ENCODE results near the gene STT3A. TPM values are rescaled to one million over a fixed set of nuclear protein-coding genes. Genes with fewer than 3 reads are reported as not detected.

The STT3A gene
- total and polyA plus RNA-seq, 2 of the 13 experiments (the other 11 are each of a cell fraction or from before 2014, with no cell fraction given) = 229 to 319 TPM

DNA sequence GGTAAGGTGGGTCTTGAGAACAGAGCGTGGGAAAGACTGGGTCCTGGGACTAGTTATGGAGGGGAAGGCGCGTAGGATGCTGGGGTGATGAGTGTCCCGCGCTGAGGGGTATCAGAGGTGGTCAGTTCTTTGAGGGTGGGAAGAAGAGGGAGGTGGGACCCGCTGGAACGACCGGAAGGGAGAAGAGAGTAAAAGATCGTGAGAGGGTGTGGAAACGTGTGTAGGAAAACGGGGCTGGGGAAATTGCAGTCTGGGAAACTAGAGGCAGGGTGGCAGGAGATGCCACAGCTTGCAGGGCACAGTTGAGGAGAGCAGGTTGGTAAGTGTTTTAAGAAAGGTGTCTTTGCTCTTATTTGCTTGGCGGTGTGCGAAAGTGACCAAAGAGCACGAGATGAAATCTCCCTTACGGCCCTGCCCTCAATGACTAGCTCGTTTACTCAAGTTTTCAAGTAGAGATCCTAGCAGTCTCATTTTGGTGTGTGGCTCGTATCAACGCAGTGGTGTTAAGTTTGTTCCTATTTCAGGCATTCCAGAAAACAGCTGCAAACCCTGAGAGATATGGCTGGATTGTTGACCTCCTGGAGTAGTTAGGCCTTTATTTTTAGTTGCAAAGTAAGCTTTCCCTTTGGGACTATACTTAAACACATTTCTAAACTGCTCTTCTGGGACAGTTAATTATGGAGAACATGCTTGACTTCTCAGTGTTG lies 615 bp downstream of the STT3A start (continued):
- TF ChIP-seq CREM (IDR thresholded peaks at IDR 0.05) (no peak), CREM (CRISPR knock-in tag; IDR thresholded peaks at IDR 0.05) (no peak), ZNF567 (CRISPR knock-in tag; IDR thresholded peaks at IDR 0.05; ENCODE audit: borderline replicate concordance) (no peak), ZNF577 (CRISPR knock-in tag; IDR thresholded peaks at IDR 0.05; ENCODE audit: borderline replicate concordance, low read depth) (no peak), CHD2 (IDR thresholded peaks at IDR 0.05; ENCODE audit: low read depth, low read length) (peak; percentile 72), ATF1 (CRISPR knock-in tag; IDR thresholded peaks at IDR 0.05) (no peak)
- TF ChIP-seq, protein P1, sequence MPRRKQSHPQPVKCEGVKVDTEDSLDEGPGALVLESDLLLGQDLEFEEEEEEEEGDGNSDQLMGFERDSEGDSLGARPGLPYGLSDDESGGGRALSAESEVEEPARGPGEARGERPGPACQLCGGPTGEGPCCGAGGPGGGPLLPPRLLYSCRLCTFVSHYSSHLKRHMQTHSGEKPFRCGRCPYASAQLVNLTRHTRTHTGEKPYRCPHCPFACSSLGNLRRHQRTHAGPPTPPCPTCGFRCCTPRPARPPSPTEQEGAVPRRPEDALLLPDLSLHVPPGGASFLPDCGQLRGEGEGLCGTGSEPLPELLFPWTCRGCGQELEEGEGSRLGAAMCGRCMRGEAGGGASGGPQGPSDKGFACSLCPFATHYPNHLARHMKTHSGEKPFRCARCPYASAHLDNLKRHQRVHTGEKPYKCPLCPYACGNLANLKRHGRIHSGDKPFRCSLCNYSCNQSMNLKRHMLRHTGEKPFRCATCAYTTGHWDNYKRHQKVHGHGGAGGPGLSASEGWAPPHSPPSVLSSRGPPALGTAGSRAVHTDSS (CRISPR knock-in tag; conservative IDR thresholded peaks at IDR 0.05) = no peak

DNA sequence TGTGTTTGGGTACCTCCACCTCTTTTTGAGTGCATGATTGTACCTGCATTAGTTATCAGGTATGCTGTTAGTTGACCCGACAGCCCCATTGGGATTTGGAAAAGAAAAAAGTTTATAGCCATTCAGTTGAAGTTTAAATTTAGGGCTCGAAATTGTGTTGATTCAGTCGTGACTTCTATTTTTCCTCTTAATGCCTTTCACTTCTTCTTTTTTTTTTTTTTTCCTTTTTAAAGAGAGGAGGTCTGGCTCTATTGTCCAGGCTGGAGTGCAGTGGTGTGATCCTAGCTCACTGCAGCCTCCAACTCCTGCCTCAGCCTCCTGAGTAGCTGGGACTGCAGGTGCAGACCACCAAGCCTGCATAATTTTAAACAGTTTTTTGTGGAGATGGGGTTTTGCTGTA lies 2.3 kb downstream of the STT3A start:
- no peak for DNase-seq (ENCODE audit: low spot score)
- Histone ChIP-seq H3K36me3 (replicated peaks in 1 of 2; ENCODE audit: control insufficient read depth in 1 of 2, insufficient read depth in 2 of 2, low read length in 2 of 2) (peaks cover 7 to 29% of the 10 kb centered on the region in 2 experiments), H3K4me2 (ENCODE audit: low read depth, low read length) (peak overlapping the region; percentile 39; the same call in 1 of the 2 replicates), H3K79me2 (ENCODE audit: insufficient read depth, low read length) (peaks cover 53% of the 10 kb centered on the region), H3K4me1 (ENCODE audit: insufficient read depth, low read length) (peaks cover 33% of the 10 kb centered on the region), H3K27me3 (ENCODE audit: control insufficient read depth in 1 of 2, insufficient read depth in 2 of 2, low read length in 2 of 2) (no peaks in the 10 kb centered on the region; a peak in 1 of 5 replicates), H3K9ac (ENCODE audit: insufficient read depth, low read depth, low read length) (peak overlapping the region; percentile 14; the same call in 1 of the 2 replicates), H4K20me1 (ENCODE audit: insufficient read depth, low read length) (no peaks in the 10 kb centered on the region), H3K9me3 (ENCODE audit: low read length) (no peaks in the 10 kb centered on the region), H2AFZ (ENCODE audit: low read length) (no peak overlapping the region), H3K27ac (ENCODE audit: extremely low read length, insufficient read depth, low read length) (no peak overlapping the region), H3K4me3 (replicated peaks in 1 of 3; ENCODE audit: insufficient read depth in 1 of 3, low read depth in 2 of 3, low read length in 3 of 3) (no peak overlapping the region; a peak in 1 of 6 replicates)
- in situ Hi-C loops (cut with HindIII; ENCODE audit: extremely low pct_ligation_motif_present, low pct_unique_long_range_greater_than_20kb) = no loop called here
- no peak for FAIRE-seq
- CTCF ChIA-PET (ENCODE audit: low intra/inter-chr PET ratio, low total read pairs) = no interaction called here
- POLR2A ChIA-PET = no interaction called here
- no peak for ATAC-seq
- no TSS peak for BruUV-seq (replicated peaks)
- WGBS (ENCODE audit: low lambda C conversion rate) = 93% methylated on average over 3 of the region's 3 CpGs
- intact Hi-C loops (cut with micrococcal nuclease; ENCODE audit: unreplicated experiment) = no loop called here
- TF ChIP-seq RBFOX2 (IDR thresholded peaks at IDR 0.05; ENCODE audit: low read depth, low read length) (0 out of 2 replicates have a peak, but pooled peaks have one; percentile 25), FOSL1 (CRISPR knock-in tag; IDR thresholded peaks at IDR 0.05; ENCODE audit: borderline replicate concordance) (no peak)
